GM12865 (cell line): Measurements from ENCODE around the gene PTPRE.
A peak's percentile ranks its signal among the peaks of the same experiment; 100 is the strongest.

Experiments used
- DNase-seq: peaks from one replicate; pipeline ENCODE4 v3.0.0; 2010; ENCODE audit warnings: low read depth
- H3K4me3 ChIP-seq: 2 replicates; pipeline ENCODE4 v1.5.1; 2011; ENCODE audit warnings: mild to moderate bottlenecking, low read depth, low read length, control low read depth
- CTCF ChIP-seq: IDR thresholded peaks from 2 replicates; pipeline ENCODE4 v1.5.1; 2011; ENCODE audit warnings: low read length, control low read depth, low read depth, inconsistent platforms; ENCODE audit not compliant: insufficient read depth; ENCODE audit errors: missing control alignments

Gene PTPRE

DNA sequence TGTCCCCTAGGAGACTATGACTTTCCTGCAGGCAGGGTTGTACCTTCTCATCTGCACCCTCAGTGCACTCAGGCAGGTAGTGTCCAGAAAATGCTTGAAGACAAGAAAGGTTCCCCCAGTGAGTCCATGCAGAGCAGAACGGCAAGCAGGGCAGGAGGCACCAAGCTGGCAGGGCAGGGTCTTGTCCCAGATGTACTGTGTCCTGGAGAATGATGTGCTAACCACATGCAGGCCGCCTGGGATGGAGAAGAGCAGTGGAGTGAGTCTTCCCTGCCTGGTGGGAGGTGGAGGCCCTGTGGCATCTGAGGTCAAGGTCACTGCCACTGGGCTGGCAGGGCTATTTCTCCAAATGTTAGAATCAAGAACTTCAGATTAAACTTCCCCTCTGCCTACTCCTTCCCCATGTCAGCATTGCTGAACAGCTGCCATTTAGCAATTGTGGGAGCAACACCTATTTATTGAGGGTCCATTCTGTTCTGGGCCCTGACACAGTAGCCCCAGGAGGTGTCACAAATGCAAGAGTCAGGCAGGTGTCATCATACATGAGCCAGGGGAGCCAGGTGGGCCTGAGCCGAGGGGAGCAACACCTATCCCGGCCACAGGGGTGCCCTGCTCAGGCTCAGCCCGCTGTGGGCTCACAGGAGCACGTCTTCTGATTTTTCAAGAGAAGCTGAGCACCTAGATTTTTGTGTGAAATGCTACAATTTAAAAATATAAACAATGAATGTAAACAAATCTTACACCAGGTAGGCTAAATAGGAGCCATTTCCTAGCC lies 34.1 kb downstream of the PTPRE start:
- no peak for DNase-seq
- TF ChIP-seq CTCF, result no peak

GRCh38 chr10:127942811-127943210 lies 35.9 kb downstream of the PTPRE start:
- no peak overlapping the region for H3K4me3 ChIP-seq
- no peak for TF ChIP-seq CTCF
- DNase-seq, result no peak

More for the DNA sequence above, 34.1 kb downstream of the PTPRE start:
- no peak overlapping the region for H3K4me3 ChIP-seq

GRCh38 chr10:127943336-127943910 lies 36.5 kb downstream of the PTPRE start:
- TF ChIP-seq CTCF, result no peak
- DNase-seq, result no peak
- H3K4me3 ChIP-seq, result no peak overlapping the region

- H3K4me3 ChIP-seq, result no peak overlapping the region
- no peak for TF ChIP-seq CTCF
- no peak for DNase-seq
Measured at GRCh38 chr10:127944256-127944655, 37.4 kb downstream of the PTPRE start.

DNA sequence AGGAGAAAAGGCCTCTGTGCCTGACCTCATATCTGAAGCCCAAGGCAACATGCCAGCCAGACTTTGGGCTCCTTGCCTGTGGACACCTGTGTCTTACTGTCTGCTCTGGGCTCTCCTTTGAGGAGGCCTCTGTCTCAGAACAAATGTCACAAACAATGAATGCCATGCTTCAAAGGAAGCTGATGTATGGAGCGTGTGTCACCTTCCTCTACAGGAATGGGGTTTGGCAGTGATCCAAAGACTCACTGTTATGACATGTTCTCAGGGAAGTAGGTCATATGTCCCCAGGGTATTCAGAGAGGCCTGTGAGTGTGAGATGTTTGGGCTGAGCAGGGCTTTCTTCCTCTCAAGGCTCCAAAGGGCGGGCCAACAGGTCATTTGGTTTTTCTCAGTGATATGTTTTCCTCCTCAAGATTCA lies 38.4 kb downstream of the PTPRE start:
- TF ChIP-seq CTCF, result no peak
- no peak overlapping the region for H3K4me3 ChIP-seq
- peak; percentile 34 for DNase-seq

DNA sequence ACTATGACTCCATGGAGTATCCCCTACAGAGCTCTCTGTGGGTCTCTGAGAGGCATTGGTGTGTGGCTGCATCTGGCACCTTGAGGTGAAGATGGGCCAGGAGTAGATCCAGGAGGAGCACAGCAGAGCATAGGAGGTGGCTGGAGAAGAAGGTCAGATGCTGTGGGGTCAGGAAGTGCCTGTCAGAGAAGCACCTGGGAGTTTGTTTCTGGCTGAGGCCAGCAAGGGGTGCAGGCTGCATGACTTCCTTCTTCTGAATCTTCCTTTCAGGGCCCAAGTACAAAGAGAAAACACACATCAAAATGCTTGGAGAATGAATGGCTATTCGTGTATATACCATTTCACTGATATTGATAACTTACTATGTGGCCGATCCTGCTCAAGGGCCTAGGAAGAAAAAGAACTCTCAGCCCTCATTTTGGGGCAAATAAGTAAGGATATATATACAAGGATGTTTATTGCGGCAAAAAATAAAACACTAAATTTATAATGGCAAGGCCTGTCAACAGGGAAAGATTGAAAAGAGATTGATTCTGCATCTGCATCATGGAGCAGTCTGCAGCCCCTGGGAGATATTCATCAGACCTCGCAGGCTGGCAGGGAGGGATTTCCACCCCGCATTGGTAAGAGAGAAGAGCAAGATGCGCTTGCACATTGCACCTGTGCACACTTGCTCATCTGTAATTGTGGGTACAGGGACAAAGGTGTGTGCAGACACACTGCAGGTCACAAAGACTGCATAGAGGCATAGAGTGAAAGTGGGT lies 39.2 kb downstream of the PTPRE start:
- TF ChIP-seq CTCF, result no peak
- H3K4me3 ChIP-seq, result no peak overlapping the region
- DNase-seq, result no peak
